Posterior vena cava (tissue), 2 donors: Measurements from ENCODE around the gene MAGEL2. TPM values are rescaled to one million over a fixed set of nuclear protein-coding genes. Genes with fewer than 3 reads are reported as not detected.

Experiments
- DNase-seq: peaks from one replicate; pipeline ENCODE4 v3.0.0-alpha.2; 2020; ENCODE audit warnings: low spot score
- intact Hi-C, 2 donors: fragments of 100-400 bp; cut with DNase I; formaldehyde crosslinking; loops; one replicate each; pipeline versions ENCODE4 v1.14.1 to v1.14.2; 2022 to 2023
- long read RNA-seq, 2 donors: library from polyadenylated mRNA; unstranded; transcript quantifications; one replicate each; pipeline ENCODE4 v2.0.0, GENCODE V29; 2020 to 2021
- total RNA-seq, 2 donors: library from RNA; stranded (reverse); fragmentation: NEBNext Ultra II Directional; extraction: Animal tissue kit (Norgen Biotek cat#: 25700); gene quantifications; one replicate each; pipeline ENCODE4 v1.2.1, GENCODE V29; 2021
- donor health status: DM: yes; HTN: yes; CAD: no.
- donor health status: DM: yes; HTN: yes; CAD: no.

MAGEL2 gene
- total RNA-seq: under 1 TPM; 0.05 to 0.32 TPM
- long read RNA-seq, donor 1: 0 reads
- long read RNA-seq, donor 2: 0 reads

DNA sequence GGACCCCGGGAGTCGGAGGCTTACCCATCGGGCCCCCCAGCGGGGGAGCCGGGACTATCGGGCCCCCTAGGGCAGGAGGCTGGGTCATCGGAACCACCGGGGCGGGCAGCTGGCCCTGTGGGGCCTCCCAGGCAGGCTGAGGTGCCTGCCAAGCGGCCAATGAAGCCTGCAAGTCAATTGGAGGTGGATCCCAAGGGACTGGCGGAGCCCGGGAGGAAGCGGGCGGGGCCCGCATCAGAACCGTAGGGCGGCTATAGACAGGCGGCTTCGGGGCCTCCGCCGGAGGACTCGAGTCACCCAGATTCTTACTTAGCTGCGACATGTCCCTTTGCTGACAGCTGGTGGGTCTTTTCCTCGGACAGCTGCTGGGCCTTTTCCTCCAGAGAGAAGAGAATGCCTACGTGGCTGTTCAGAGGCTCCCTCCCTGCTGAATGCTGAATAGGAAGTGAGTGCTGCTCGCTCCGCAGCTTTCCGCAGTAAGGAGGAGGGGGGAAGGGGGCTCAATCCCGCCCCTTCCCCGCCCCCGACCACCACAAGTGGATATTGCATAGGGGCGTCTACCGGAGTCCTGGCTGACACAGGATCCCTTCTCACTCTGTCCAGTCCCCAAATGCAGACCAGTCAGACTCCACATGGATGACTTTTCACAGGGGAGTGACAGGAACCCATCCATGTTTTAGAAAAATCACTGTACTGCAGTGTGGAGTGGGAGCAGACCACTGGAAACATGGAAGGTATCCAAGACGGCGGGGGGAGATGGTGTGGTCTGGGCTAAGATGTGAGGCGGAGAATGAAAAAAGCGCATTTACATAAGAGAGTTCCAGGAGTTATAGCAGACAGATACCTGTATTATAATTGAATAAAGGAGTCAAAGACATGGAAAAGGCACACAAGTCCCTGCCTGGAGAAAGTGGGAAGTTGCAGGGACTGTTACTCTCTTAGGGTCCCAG is at the start of gene MAGEL2:
MAGEL2 (minus strand) TSS at position 447 of the 950 bp plus-strand sequence; CDS start at position 322, 125 bp downstream.
- DNase-seq: no peak
- intact Hi-C loops: no loop called here

DNA sequence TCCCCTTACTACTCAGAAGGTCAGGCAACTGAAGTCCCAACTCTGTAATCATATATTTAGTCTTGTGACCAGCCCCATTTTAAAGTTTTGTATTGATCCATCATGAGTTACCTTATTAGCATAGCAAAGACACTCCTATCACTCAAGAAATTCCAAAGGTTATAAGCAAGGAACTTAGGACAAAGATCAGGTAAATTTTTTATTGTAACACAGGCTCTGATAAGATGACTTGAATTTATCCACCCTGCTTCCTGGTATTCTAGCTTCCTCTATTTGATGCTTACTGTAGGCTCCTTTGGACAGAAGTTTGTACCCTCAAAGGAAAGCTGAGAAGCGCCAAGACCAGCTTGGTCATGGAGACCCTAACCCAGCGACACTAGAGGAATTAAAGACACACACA is 47.6 kb upstream of the MAGEL2 start:
- intact Hi-C loops: no loop called here
- DNase-seq: no peak

DNA sequence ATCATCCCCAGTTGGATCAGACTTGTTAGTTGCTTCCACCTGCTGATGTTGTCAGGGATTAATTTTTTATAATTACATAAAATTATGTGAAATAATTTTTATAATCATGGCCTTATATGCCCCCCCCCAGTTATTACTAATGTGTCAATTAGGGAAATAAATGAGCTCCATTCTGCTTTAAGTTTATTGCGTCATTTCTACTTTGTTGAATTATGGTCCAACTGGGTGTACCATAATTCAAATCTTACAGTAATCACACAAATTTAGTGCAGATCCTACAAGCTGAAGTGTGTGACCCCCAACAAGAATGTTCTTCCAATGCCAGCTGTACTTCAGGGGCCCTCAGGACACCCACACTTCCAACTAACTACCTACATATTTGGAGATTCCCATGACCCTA is 46.9 kb upstream of the MAGEL2 start:
- intact Hi-C loops: no loop called here
- DNase-seq: no peak

DNA sequence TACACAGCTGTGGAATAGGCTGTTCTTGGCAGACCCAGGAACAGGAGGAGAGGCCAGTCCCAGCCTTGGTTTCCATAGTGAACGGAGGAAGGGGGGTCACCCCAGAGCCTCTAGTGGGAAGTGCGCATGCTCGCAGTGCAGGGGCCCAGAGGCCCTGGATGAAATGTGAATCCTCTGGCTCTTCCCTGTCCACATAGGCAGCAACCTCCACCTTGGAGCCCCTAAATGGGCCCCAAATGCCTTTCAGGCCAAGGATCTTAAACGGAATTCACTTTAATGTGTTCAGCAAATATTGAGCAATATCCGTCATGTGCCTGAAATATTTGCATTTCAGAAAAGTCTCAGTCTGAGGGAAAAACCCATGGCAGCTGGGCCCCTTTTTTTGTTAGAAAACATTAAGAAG is 42.8 kb upstream of the MAGEL2 start:
- intact Hi-C loops: no loop called here
- no peak for DNase-seq

DNA sequence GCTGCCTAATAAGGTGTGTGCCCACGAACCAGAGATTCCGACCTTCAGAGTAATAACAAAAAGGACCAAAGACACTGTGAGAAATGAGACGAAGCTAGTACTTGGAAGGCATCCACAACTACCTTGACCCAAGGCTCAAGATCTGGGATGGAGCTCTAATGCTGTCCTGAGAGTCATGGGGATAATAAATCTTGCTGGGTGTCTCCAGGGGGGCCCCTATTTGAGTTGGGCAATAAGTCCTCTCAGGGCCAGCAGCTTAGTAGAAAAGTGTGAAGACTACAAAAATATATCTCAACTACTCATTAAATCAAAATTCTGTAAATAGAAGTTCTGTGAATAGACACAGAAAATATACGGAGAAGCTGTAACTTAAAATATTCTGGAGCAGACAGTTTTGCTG is 42.3 kb upstream of the MAGEL2 start:
- intact Hi-C loops: no loop called here

DNA sequence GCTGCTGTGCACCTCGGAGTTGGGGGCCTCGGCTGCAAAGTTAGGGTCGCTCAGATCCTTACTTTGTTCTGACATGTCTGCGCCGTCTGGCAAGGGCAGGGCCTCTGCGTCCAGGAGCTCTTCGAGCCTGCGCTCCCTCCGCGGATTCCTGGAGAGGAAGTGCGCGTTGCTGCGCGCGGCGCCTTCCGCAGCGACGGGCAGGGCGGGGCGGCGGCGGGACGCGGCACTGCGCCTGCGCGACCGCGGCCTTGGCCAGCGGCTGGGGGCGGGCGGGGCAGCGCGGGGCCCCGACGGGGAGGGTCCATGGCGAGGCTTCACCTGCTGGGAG is 39.4 kb upstream of the MAGEL2 start, which contains the start of gene NDN:
NDN (minus strand) TSS at position 163 of the 328 bp plus-strand sequence; CDS start at position 75, 88 bp downstream.
- intact Hi-C loops: no loop called here
- DNase-seq: peak; percentile 87

More for the DNA sequence above, 42.3 kb upstream of the MAGEL2 start:
- no peak for DNase-seq

DNA sequence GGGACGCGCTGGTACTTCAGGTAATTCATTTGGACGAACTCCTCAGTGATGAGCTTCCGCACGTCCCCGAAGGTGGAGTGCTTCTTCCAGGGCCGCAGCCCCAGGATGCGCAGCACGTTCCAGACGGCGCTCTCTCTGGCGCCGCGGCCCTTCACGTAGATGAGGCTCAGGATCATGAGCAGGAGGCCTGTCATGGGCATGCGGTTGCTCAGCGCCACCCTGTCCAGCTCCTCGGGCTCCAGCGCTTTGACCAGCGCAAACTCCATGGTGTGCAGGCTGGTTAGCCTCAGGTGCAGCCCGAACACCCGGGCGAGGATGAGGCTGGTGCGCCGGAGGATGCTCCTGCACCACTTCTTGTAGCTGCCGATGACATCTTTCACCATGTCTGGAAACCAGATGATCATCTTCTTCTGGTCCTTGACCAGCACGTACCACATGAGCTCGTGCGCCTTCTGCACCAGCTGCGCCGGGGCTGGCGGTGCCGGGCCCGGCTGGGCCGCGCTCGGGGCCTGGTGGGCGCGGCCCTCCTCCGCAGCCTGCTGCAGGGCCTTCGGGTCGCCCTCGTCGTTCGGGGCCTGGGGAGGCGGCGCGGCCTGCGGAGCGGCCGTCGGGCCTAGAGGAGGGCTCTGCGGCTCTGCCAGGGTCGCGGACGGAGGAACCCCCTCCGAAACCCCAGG is 38.9 kb upstream of the MAGEL2 start:
- intact Hi-C loops: no loop called here
- no peak for DNase-seq

DNA sequence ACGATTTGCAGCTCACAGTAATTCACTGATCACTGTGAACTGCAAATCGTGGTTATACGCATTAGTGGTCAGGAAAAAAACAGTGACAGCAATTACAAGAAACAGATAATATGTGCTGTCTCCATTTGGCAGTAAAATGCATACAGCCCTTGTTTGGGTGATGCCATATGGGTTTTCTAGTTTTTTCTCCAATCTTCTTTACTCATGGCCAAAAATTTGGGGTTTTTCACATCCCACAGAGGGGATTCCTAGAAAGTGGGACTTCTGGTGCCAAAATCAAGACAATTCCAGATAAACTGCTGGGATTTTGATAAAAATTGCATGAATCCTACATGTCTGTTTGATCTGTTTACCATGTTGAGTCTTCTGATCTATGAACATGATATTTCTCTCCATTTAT is 23.8 kb upstream of the MAGEL2 start:
- no peak for DNase-seq
- intact Hi-C loops: no loop called here

DNA sequence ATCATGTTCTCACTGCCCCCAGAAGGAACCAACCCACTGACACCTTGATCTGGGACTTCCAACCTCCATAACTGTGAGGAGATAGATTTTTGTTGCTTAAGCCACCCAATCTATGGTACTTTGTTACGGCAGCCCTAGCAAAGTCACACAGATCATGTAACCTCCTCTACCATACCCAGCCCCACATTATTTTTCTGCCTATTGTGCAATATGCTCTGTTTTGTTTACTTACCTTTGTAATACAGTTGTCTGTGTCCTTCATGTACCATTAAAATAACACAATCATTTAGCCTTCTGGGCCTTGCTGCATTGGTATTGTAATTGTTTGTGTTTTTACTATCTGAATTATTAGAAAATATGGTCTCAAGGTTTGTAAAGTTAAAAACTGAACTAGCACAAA is 23.3 kb upstream of the MAGEL2 start:
- no peak for DNase-seq

DNA sequence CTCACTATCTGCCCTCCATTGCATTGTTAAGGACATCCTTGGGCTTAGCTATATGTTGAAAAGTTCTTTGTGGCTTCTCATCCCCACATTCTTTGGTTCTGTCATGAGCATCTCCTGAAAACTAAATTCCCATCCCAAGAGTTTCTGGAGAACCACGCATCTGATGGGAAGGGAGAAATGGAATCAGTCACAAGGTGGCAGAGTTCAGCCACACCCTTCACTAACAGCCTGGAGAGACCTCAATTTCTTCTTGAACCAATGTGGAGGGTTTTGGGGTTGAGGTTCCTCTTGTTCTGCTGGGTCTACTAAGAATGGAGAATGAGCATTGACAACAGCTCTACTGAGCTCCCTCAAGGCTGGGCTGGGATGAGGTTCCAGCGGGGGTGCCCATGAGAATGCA is 15.6 kb upstream of the MAGEL2 start:
- no peak for DNase-seq
- intact Hi-C loops: no loop called here

More for the DNA sequence above, 23.3 kb upstream of the MAGEL2 start:
- intact Hi-C loops: no loop called here

DNA sequence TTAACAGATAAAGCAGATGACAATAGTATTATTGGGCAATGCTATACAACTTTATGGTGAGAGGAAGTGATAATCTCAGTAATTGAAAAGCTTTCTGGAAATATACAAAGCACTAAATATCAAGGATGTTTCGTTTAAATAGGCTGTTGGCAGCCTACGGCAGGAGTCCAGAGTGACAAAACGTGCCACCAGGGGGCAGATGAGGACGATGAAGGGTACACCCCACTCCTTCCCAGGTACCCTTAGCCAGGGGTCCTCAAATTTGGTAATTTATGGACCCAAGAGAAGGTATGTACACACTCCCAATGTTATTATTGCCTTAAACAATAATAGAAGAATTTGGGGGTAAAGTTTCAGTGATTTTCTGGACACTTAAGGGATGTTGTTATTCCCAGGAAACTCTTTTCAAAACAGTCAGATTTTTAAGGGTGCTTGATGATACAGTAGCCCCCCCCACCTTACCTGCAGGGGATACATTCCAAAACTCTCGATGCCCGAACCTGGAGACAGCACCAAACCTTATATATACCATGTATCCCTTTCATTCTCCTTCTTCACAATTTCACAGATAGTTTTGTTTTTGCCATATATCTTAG is 1.4 kb upstream of the MAGEL2 start:
- intact Hi-C loops: no loop called here

DNA sequence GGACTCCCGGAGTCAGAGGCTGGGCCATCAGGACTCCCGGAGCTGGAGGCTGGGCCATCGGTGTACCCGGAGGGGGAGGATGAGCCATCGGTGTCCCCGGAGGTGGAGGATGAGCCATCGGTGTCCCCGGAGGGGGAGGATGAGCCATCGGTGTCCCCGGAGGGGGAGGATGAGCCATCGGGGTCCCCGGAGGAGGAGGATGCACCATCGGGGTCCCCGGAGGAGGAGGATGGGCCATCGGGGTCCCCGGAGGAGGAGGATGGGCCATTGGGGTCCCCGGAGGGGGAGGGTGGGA is 719 bp downstream of the MAGEL2 start:
- intact Hi-C loops: no loop called here
- DNase-seq: no peak

More for the DNA sequence above, 1.4 kb upstream of the MAGEL2 start:
- no peak for DNase-seq

DNA sequence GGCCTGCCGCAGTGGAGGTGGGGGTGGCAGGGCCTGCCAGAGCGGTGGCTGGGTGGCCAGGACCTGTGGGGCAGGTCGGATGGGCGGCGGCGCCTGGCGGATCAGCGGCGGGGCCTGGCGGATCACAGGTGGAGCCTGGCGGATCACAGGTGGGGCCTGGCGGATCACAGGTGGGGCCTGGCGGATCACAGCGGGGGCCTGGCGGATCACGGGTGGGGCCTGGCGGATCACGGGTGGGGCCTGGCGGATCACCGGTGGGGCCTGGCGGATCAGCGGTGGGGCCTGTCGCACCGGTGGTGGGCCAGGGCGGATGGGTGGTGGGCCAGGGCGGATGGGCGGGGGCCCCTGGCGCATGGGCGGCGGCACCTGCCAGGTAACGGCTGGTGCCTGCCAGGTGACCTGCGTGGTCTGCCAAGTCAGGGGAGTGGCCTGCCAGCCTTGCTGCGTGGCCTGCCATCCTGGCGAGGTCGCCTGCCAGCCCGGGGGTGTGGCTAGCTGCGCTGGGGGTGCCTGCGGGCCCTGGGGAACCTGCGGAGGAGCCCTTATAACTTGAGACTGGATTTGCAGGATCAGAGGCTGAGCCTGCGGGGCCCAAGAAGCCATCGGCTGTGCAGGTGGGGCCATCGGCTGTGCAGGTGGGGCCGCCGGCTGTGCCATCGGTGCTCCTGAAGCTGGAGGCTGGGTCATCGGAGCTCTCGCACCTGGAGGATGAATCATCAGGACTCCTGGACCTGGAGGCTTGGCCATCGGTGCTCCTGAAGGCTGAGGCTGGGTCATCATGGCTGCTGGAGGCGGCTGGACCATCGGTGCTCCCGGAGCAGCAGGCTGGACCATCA is 1.3 kb downstream of the MAGEL2 start:
- no peak for DNase-seq
- intact Hi-C loops: no loop called here

DNA sequence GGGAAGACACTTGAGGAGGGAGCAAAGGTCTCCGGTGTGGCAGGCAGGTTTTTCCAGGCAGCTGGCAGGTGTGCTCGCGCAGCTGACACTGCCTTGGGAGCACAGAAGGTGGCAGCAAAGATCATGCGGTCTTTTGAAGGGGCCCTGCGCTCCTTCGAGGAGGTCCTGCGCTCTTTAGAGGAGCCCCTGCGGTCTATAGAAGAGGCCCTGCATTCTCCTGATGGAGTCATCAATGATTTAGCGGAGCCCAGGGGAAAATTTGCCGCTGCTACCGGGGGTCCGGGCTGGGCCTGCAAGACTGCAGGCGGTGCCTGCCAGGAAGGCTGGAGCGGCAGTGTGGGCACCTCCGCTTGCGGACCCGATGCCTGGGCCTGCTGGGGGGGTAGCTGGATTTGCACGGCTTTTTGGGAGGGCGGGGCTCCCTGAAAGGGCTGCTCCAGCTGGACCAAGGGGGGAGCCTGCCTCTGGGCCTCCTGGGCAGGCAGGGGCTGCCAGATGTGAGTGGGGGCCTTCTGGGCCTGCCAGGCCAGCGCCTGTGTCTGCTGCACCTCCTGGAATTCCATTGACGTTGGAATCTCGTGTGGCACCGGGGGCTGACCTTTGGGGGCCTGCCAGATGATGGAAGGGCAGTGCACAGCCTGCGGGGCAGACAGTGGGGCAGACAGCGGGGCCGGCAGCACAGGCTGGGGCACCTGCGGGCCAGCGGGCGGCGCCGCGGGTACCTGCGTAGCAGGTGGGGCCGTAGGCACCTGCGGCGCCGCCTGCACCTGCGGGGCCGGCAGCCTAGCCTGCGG is 2.1 kb downstream of the MAGEL2 start:
- intact Hi-C loops: no loop called here

DNA sequence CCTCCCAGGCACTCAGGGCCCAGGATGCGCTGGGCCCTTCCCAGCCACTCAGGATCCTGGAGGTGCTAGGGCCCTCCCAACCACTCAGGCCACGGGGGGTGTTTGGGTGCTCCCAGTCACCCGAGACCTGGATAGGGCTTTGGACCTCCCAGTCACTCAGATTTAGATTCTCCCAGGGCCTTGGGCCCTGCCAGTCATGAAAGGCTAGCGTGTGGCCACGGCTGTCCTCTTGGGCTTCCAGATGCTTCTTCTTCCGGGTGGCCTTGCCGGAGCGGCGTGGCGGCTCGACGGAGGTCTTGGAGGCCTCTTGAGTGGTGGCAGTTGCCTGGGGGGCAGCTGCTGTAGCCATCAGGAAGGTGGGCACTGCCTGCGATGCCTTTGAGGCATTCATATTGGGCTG is 2.8 kb downstream of the MAGEL2 start:
- intact Hi-C loops: no loop called here
- no peak for DNase-seq

More for the DNA sequence above, 2.1 kb downstream of the MAGEL2 start:
- no peak for DNase-seq

DNA sequence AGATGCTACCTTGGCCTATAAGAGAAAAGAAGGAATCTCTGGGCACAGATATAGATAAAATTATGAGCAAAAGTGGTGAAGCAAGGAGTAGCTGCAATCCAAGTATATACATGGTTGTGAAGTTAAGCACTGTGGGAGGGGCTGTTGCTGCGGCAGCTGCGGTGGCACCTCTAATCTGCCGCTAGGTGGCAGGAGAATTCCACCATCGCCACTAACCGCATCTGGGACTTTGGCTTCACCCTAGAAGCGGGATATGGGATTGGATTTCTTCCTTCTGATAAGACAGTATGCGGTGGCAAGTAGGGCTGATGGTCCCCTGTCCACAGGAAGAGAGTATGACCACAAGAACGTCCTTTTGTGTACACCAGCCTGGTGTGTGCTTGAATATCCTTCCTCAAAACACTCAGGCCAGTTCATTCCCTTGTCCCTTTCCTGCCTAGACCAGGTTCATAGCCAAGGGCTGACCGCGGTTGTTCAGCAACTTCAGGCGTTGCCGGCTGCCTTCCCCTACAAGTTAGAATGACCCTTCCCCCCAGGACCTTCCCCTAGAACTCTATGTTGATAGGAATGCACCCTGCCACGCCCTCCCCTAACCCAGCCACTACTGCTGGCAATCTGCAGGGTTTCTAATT is 5.1 kb downstream of the MAGEL2 start:
- intact Hi-C loops: no loop called here

DNA sequence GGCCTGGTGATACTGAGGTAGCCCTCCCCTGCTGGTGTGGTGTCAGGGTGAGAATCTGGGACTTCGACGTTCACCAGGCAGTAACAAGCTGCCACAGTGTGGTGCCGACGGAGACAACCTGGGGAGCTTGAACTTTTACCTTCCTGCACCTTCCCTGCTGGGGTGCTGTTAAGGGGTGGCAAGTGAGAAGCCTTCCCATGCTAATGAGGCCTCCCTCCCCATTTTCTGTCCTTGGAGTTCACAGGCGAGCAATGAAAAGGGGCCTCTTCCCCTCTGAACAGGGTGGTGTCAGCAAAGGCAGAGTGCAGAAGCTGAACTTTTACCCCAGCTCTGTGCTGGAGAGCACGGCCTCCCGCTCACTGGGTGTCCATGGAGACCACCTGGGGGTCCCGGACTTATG is 13.5 kb downstream of the MAGEL2 start:
- no peak for DNase-seq
- intact Hi-C loops: no loop called here

More for the DNA sequence above, 5.1 kb downstream of the MAGEL2 start:
- peak; percentile 79 for DNase-seq

DNA sequence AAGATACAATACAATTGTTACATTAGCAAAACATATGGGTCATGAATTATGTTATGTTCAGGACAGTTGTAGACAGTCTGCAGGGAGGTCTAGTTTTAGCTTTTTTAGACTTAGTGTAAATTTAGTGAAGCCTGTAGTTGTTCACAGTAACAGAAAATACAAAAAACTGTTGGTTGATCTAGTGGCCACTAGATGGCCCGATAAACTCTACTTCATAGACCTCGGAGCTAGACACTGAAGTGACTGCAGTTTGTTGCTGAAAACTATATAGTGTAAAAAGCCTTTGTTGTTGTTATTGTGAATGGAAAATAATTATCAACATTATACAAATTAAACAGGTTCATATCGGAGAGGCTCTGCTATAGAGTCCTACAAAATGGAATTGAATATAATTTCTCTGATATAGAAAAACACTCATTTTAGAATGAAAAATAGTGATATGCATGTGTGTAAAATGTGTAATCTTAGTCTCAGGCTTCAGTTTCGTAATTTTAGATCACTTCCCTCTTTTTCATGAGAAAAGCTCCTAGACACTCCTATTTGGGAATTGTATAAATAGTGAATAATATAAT is 18.3 kb downstream of the MAGEL2 start:
- intact Hi-C loops: no loop called here
- no peak for DNase-seq
